ENCODE data around the gene NECTIN1.

GRCh38 chr11:119687373-119688046 lies 41.5 kb downstream of the NECTIN1 start:
- TF ChIP-seq EZH2phosphoT487 (IDR thresholded peaks at IDR 0.05; ENCODE audit: low read depth), result no peak
- TF ChIP-seq CTCF (IDR thresholded peaks at IDR 0.05; ENCODE audit: low read depth, low read length), result no peak
